Tibial nerve (tissue), 4 donors: ENCODE data around the gene ZNF267. TPM values are rescaled to one million over a fixed set of nuclear protein-coding genes. Genes with fewer than 3 reads are reported as not detected.
"Not testable (repeated sequence)": the region's sequence is repeated elsewhere in the genome, so short reads cannot be mapped to it uniquely, and the experiment has no call there.

Experiments used
- DNase-seq, 2 donors: peaks; one replicate each; pipeline ENCODE4 v3.0.0-alpha.2; 2019; ENCODE audit warnings: low spot score in 2 of 2
- H3K27ac ChIP-seq, 4 donors: fragments of 200-600 bp; sonication (generic) in 3 of 4; one replicate each; pipeline ENCODE4 v1.5.1; 2017 to 2019; ENCODE audit warnings: mild to moderate bottlenecking in 1 of 4
- H3K27me3 ChIP-seq, 2 donors: fragments of 200-600 bp; sonication (generic) in 1 of 2; one replicate each; pipeline versions ENCODE4 v1.5.1 to v1.6.0; 2017 to 2019
- H3K36me3 ChIP-seq, 3 donors: fragments of 200-600 bp; sonication (generic); one replicate each; pipeline ENCODE4 v1.5.1; 2018 to 2019
- H3K4me1 ChIP-seq, 4 donors: fragments of 200-600 bp; sonication (generic) in 3 of 4; one replicate each; pipeline ENCODE4 v1.5.1; 2017 to 2019
- H3K4me3 ChIP-seq, 4 donors: fragments of 200-600 bp; sonication (generic) in 3 of 4; one replicate each; pipeline ENCODE4 v1.5.1; 2017 to 2019; ENCODE audit warnings: mild to moderate bottlenecking in 1 of 4, moderate library complexity in 1 of 4
- H3K9me3 ChIP-seq, 4 donors: fragments of 200-600 bp; sonication (generic) in 3 of 4; one replicate each; pipeline ENCODE4 v1.5.1; 2017 to 2019
- EP300 ChIP-seq, 2 donors: sonication (generic); formaldehyde crosslinking; IDR thresholded peaks; one replicate each; pipeline ENCODE4 v1.6.1; 2017; ENCODE audit warnings: antibody characterized with exemption in 2 of 2, mild to moderate bottlenecking in 1 of 2
- POLR2A ChIP-seq, 2 donors: fragments of 450-650 bp; IDR thresholded peaks; one replicate each; pipeline ENCODE4 v1.6.1; 2017; ENCODE audit warnings: antibody characterized with exemption in 2 of 2, mild to moderate bottlenecking in 2 of 2, moderate library complexity in 2 of 2
- WGBS, 2 donors: methylation state at CpG; one replicate each; pipeline ENCODE4 v1.1.5; 2018; 5-methylcytosine and 5-hydroxymethylcytosine counted together
- total RNA-seq, 4 donors: library from RNA; depleted of rRNA; stranded (reverse); fragments of >200 nt; gene quantifications; one replicate each; pipeline ENCODE4 v1.1.0, GENCODE V29; 2016
- TF ChIP-seq, protein P1 (sequence below), 5 experiments: fragments of 200-600 bp in 3 of 5; fragments of 450-650 bp in 2 of 5; sonication (generic) in 3 of 5; IDR thresholded peaks; one replicate each; pipeline ENCODE4 v1.5.1; 2016 to 2019; ENCODE audit warnings: antibody characterized with exemption in 5 of 5, mild to moderate bottlenecking in 3 of 5, moderate library complexity in 2 of 5

ZNF267 gene
- total RNA-seq, 4 donors from 2014 or later, result 8.1 to 13.8 (median 10.5) TPM

DNA sequence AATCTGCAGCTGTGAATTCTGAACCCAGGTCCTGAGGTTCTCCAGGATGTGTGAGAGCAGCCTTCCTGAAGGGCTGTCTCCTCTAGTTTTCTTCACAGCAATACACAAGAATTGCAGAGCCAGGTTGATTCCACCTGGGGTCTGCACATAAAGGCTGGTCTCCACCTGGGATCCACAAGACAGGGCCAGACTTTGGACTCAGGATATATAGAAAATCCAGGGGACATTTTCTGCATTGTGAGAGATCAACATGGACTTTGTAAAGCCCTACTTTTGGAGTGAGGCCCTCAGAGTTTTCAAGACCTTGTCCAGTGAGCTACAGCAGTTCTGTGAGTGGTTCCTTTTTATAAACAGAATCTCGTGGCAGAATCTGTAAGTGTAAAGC is 6.3 kb downstream of the ZNF267 start:
- Histone ChIP-seq H3K36me3 (peaks cover 0 to 6% (median 0%) of the 10 kb centered on the region in 3 donors), H3K27ac (peak overlapping the region in 2 of 4 donors; percentile 26 to 62), H3K4me3 (no peak overlapping the region), H3K27me3 (no peaks in the 10 kb centered on the region), H3K9me3 (no peaks in the 10 kb centered on the region), H3K4me1 (peaks cover 0 to 69% (median 34%) of the 10 kb centered on the region in 4 donors)
- no peak for TF ChIP-seq EP300 (IDR thresholded peaks at IDR 0.05)
- TF ChIP-seq POLR2A (IDR thresholded peaks at IDR 0.05), result no peak
- TF ChIP-seq, protein P1, sequence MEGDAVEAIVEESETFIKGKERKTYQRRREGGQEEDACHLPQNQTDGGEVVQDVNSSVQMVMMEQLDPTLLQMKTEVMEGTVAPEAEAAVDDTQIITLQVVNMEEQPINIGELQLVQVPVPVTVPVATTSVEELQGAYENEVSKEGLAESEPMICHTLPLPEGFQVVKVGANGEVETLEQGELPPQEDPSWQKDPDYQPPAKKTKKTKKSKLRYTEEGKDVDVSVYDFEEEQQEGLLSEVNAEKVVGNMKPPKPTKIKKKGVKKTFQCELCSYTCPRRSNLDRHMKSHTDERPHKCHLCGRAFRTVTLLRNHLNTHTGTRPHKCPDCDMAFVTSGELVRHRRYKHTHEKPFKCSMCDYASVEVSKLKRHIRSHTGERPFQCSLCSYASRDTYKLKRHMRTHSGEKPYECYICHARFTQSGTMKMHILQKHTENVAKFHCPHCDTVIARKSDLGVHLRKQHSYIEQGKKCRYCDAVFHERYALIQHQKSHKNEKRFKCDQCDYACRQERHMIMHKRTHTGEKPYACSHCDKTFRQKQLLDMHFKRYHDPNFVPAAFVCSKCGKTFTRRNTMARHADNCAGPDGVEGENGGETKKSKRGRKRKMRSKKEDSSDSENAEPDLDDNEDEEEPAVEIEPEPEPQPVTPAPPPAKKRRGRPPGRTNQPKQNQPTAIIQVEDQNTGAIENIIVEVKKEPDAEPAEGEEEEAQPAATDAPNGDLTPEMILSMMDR (IDR thresholded peaks at IDR 0.05), result no peak
- 44 to 55% methylated on average over 1 of the region's 1 CpG for WGBS, 2 donors
- DNase-seq, result no peak

GRCh38 chr16:31880322-31880979 is 6.8 kb downstream of the ZNF267 start:
- no peaks in the 10 kb centered on the region for H3K27me3 ChIP-seq
- H3K4me1 ChIP-seq, result peaks cover 0 to 64% (median 29%) of the 10 kb centered on the region in 4 donors
- no peak for DNase-seq
- 26 to 36% methylated on average over 3 of the region's 3 CpGs for WGBS, 2 donors
- TF ChIP-seq EP300 (IDR thresholded peaks at IDR 0.05) (no peak), POLR2A (IDR thresholded peaks at IDR 0.05) (no peak)
- TF ChIP-seq, protein P1 (IDR thresholded peaks at IDR 0.05), result no peak
- H3K27ac ChIP-seq, result peak overlapping the region in 2 of 4 donors; percentile 26 to 62
- no peak overlapping the region for H3K4me3 ChIP-seq
- H3K9me3 ChIP-seq, result no peaks in the 10 kb centered on the region
- peaks cover 2 to 11% (median 3%) of the 10 kb centered on the region in 3 donors for H3K36me3 ChIP-seq

- no peak for TF ChIP-seq EP300 (IDR thresholded peaks at IDR 0.05)
- TF ChIP-seq, protein P1 (IDR thresholded peaks at IDR 0.05), result no peak
- TF ChIP-seq POLR2A (IDR thresholded peaks at IDR 0.05), result no peak
- peaks cover 2 to 43% (median 5%) of the 10 kb centered on the region in 3 donors for H3K36me3 ChIP-seq
- H3K27me3 ChIP-seq, result no peaks in the 10 kb centered on the region
- H3K4me1 ChIP-seq, result peaks cover 0 to 15% (median 1%) of the 10 kb centered on the region in 4 donors
- no peak overlapping the region for H3K4me3 ChIP-seq
- no peak for DNase-seq
- H3K27ac ChIP-seq, result no peak overlapping the region
- 99% methylated on average over 4 of the region's 4 CpGs for WGBS, 2 donors
- H3K9me3 ChIP-seq, result peaks cover 0 to 6% (median 0%) of the 10 kb centered on the region in 4 donors
Measured at GRCh38 chr16:31886227-31886626, 12.6 kb downstream of the ZNF267 start.

DNA sequence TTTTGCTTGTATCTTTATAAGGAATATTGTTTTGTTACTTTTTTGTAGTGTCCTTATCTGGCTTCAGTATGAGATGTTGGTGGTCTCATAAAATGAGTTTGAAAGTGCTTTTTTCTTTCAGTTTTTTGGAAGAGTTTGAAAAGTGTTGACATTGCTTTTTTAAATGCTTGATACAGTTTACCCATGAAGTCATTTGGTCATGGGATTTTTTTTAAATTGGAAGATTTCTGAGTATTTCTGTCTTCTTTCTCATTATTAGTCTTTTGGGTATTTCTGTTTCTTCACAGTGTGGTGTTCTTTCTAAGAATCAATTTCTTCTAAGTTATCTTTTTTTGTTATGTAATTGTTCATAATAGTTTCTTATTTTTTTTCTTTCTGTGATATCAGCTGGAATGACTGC is 15.1 kb downstream of the ZNF267 start:
- Histone ChIP-seq H3K27ac (no peak overlapping the region), H3K4me1 (peaks cover 0 to 9% (median 0%) of the 10 kb centered on the region in 4 donors), H3K4me3 (no peak overlapping the region), H3K27me3 (no peaks in the 10 kb centered on the region), H3K9me3 (peaks cover 0 to 6% (median 0%) of the 10 kb centered on the region in 4 donors), H3K36me3 (peaks cover 2 to 68% (median 16%) of the 10 kb centered on the region in 3 donors)
- no peak for DNase-seq
- no peak for TF ChIP-seq EP300 (IDR thresholded peaks at IDR 0.05)
- TF ChIP-seq, protein P1 (IDR thresholded peaks at IDR 0.05), result no peak
- no peak for TF ChIP-seq POLR2A (IDR thresholded peaks at IDR 0.05)

DNA sequence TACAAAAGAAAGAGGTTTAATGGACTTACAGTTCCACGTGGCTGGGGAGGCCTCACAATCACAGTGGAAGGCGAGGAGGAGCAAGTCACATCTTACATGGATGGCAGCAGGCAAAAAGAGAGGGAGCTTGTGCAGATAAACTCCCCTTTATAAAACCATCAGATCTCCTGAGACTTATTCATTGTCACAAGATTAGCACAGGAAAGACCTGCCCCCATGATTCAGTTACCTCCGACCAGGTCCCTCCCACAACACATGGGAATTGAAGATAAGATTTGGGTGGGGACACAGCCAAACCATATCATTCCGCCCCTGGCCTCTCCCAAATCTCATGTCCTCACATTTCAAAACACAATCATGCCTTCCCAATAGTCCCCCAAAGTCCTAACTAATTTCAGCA is 18.5 kb downstream of the ZNF267 start:
- H3K4me1 ChIP-seq, H3K27me3 ChIP-seq, DNase-seq, H3K27ac ChIP-seq, H3K4me3 ChIP-seq: not testable (repeated sequence)
- Histone ChIP-seq H3K36me3 (peaks cover 0 to 81% (median 13%) of the 10 kb centered on the region in 3 donors), H3K9me3 (peaks cover 0 to 11% (median 4%) of the 10 kb centered on the region in 4 donors)
- WGBS, 2 donors, result 93% methylated on average over 4 of the region's 4 CpGs
